GM21825 (cell line): ENCODE results near the gene CALML6.

ENCODE experiments used
- ATAC-seq: cut with Tn5 transposase; IDR thresholded peaks from one replicate; pipeline ENCODE4 v1.9.1; 2021; ENCODE audit warnings: mild to moderate bottlenecking, moderate library complexity; ENCODE audit not compliant: unreplicated experiment

CALML6 gene

GRCh38 chr1:1891349-1892078 is 23.5 kb upstream of the CALML6 start:
- peak; percentile 19 for ATAC-seq

- ATAC-seq, result no peak
These were observed 22.8 kb upstream of the CALML6 start for GRCh38 chr1:1892079-1892762.

- ATAC-seq, result no peak
These were observed 22.3 kb upstream of the CALML6 start for GRCh38 chr1:1892763-1893120.

- ATAC-seq, result no peak
These were observed 21.6 kb upstream of the CALML6 start for GRCh38 chr1:1893291-1893985.

- ATAC-seq, result no peak
These were observed 21.1 kb upstream of the CALML6 start for GRCh38 chr1:1893997-1894353.

- ATAC-seq, result no peak
These were observed 20.6 kb upstream of the CALML6 start for GRCh38 chr1:1894354-1895059.

- no peak for ATAC-seq
These were observed 20.0 kb upstream of the CALML6 start for GRCh38 chr1:1895060-1895418.

GRCh38 chr1:1895456-1896336 is 19.4 kb upstream of the CALML6 start:
- no peak for ATAC-seq

- ATAC-seq, result no peak
These were observed 16.7 kb upstream of the CALML6 start for GRCh38 chr1:1898246-1898933.

- no peak for ATAC-seq
These were observed 15.6 kb upstream of the CALML6 start for GRCh38 chr1:1899266-1899966.

- ATAC-seq, result no peak
These were observed 15.1 kb upstream of the CALML6 start for GRCh38 chr1:1899967-1900327.

GRCh38 chr1:1900883-1901640 is 14.0 kb upstream of the CALML6 start:
- ATAC-seq, result no peak

GRCh38 chr1:1901641-1902294 is 13.3 kb upstream of the CALML6 start:
- no peak for ATAC-seq

GRCh38 chr1:1903224-1903623 is 11.8 kb upstream of the CALML6 start:
- ATAC-seq, result no peak

- ATAC-seq, result no peak
These were observed 8.6 kb upstream of the CALML6 start for GRCh38 chr1:1906185-1907097.

GRCh38 chr1:1907098-1907736 is 7.8 kb upstream of the CALML6 start:
- ATAC-seq, result no peak

- no peak for ATAC-seq
These were observed 6.6 kb upstream of the CALML6 start for GRCh38 chr1:1908506-1908791.
